ENCODE results near the gene PKN1. TPM values are rescaled to one million over a fixed set of nuclear protein-coding genes. Genes with fewer than 3 reads are reported as not detected.
A peak's percentile ranks its signal among the peaks of the same experiment; 100 is the strongest.

The PKN1 gene
- total and polyA plus RNA-seq, 2 experiments from 2014 or later: 86.8 to 201 TPM

DNA sequence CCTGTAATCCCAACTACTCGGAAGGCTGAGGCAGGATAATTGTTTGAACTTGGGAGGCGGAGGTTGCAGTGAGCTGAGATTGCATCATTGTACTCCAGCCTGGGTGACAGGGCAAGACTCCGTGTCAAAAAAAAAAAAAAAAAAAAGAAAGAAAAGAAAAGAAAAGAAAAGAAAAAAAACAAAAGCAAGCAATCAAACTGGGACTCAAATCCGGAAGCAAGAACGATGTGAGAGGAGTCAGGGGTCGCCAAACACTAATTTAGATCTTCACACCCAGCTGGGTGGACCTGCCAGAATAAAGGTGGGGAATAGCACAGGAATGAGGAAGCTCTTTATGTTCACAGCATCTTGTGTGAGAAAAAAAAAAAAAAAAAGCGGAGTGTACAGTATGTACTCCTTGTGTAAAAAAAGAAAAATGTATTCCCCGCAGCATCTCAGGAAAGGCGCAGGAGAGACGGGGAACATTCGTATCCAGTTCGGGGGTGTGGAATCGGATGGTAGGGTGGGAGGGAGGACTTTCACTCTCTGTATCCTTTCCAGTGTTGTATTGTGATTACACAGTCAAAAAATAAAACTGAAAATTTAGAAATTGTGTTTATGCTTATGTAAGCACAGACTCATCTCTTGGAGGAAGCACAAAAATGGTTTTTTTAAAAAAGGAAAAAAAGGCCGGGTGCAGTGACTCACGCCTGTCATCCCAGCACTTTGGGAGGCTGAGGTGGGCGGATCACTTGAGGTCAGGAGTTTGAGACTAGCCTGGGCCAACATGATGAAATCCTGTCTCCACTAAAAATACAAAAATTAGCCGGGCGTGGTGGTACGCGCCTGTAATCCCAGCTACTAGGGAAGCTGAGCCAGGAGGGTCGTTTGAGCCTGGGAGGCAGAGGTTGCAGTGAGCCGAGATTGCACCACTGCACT, 77.5 kb downstream of the PKN1 start:
- no peak overlapping the region for H3K4me3 ChIP-seq
- no peaks in the 10 kb centered on the region; the same call in 1 of the 2 replicates for H3K36me3 ChIP-seq (ENCODE audit: insufficient read depth)
- H4K20me1 ChIP-seq (replicated peaks; ENCODE audit: insufficient read depth): peaks cover 13% of the 10 kb centered on the region; the same call in 1 of the 2 replicates
- no peak overlapping the region for H3K4me2 ChIP-seq
- Mint-ChIP-seq H3K36me3 (ENCODE audit: low read depth) (peaks cover 15% of the 10 kb centered on the region), H3K4me1 (peaks cover 13% of the 10 kb centered on the region), H3K27ac (peak overlapping the region; percentile 14; the same call in 1 of the 2 replicates), H3K9me3 (no peaks in the 10 kb centered on the region), H3K4me3 (no peak overlapping the region), H3K27me3 (ENCODE audit: insufficient read depth, low read depth, poor library complexity) (peaks cover 15% of the 10 kb centered on the region)
- peaks cover 5% of the 10 kb centered on the region; the same call in 1 of the 2 replicates for H3K4me1 ChIP-seq (ENCODE audit: insufficient read depth)
- H3K27me3 ChIP-seq (ENCODE audit: insufficient read depth): no peaks in the 10 kb centered on the region
- peaks cover 5% of the 10 kb centered on the region; the same call in 1 of the 2 replicates for H3K79me2 ChIP-seq (replicated peaks; ENCODE audit: insufficient read depth)
- no peak for TF ChIP-seq EZH2phosphoT487 (IDR thresholded peaks at IDR 0.05; ENCODE audit: unreplicated experiment)
- TF ChIP-seq, protein P1, sequence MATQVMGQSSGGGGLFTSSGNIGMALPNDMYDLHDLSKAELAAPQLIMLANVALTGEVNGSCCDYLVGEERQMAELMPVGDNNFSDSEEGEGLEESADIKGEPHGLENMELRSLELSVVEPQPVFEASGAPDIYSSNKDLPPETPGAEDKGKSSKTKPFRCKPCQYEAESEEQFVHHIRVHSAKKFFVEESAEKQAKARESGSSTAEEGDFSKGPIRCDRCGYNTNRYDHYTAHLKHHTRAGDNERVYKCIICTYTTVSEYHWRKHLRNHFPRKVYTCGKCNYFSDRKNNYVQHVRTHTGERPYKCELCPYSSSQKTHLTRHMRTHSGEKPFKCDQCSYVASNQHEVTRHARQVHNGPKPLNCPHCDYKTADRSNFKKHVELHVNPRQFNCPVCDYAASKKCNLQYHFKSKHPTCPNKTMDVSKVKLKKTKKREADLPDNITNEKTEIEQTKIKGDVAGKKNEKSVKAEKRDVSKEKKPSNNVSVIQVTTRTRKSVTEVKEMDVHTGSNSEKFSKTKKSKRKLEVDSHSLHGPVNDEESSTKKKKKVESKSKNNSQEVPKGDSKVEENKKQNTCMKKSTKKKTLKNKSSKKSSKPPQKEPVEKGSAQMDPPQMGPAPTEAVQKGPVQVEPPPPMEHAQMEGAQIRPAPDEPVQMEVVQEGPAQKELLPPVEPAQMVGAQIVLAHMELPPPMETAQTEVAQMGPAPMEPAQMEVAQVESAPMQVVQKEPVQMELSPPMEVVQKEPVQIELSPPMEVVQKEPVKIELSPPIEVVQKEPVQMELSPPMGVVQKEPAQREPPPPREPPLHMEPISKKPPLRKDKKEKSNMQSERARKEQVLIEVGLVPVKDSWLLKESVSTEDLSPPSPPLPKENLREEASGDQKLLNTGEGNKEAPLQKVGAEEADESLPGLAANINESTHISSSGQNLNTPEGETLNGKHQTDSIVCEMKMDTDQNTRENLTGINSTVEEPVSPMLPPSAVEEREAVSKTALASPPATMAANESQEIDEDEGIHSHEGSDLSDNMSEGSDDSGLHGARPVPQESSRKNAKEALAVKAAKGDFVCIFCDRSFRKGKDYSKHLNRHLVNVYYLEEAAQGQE (IDR thresholded peaks at IDR 0.05; ENCODE audit: unreplicated experiment): no peak
- no peak for TF ChIP-seq CREB1 (CRISPR knock-in tag; IDR thresholded peaks at IDR 0.05; ENCODE audit: low read depth)
- TF ChIP-seq STAT1 (IDR thresholded peaks at IDR 0.05; ENCODE audit: unreplicated experiment): no peak
- no peak for TF ChIP-seq ZNF114 (CRISPR knock-in tag; IDR thresholded peaks at IDR 0.05)
- no peak for TF ChIP-seq NANOG (IDR thresholded peaks at IDR 0.05; ENCODE audit: borderline replicate concordance)
- TF ChIP-seq, protein P2, sequence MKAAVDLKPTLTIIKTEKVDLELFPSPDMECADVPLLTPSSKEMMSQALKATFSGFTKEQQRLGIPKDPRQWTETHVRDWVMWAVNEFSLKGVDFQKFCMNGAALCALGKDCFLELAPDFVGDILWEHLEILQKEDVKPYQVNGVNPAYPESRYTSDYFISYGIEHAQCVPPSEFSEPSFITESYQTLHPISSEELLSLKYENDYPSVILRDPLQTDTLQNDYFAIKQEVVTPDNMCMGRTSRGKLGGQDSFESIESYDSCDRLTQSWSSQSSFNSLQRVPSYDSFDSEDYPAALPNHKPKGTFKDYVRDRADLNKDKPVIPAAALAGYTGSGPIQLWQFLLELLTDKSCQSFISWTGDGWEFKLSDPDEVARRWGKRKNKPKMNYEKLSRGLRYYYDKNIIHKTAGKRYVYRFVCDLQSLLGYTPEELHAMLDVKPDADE (IDR thresholded peaks at IDR 0.05): no peak
- TF ChIP-seq, protein P3, sequence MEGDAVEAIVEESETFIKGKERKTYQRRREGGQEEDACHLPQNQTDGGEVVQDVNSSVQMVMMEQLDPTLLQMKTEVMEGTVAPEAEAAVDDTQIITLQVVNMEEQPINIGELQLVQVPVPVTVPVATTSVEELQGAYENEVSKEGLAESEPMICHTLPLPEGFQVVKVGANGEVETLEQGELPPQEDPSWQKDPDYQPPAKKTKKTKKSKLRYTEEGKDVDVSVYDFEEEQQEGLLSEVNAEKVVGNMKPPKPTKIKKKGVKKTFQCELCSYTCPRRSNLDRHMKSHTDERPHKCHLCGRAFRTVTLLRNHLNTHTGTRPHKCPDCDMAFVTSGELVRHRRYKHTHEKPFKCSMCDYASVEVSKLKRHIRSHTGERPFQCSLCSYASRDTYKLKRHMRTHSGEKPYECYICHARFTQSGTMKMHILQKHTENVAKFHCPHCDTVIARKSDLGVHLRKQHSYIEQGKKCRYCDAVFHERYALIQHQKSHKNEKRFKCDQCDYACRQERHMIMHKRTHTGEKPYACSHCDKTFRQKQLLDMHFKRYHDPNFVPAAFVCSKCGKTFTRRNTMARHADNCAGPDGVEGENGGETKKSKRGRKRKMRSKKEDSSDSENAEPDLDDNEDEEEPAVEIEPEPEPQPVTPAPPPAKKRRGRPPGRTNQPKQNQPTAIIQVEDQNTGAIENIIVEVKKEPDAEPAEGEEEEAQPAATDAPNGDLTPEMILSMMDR (conservative IDR thresholded peaks at IDR 0.05; ENCODE audit: low read depth in 2 of 2): no peak
- TF ChIP-seq EZH2 (IDR thresholded peaks at IDR 0.05; ENCODE audit: low read depth, unreplicated experiment): no peak
- TF ChIP-seq ZNF331 (CRISPR knock-in tag; IDR thresholded peaks at IDR 0.05; ENCODE audit: low read depth): no peak
- TF ChIP-seq, protein P4, sequence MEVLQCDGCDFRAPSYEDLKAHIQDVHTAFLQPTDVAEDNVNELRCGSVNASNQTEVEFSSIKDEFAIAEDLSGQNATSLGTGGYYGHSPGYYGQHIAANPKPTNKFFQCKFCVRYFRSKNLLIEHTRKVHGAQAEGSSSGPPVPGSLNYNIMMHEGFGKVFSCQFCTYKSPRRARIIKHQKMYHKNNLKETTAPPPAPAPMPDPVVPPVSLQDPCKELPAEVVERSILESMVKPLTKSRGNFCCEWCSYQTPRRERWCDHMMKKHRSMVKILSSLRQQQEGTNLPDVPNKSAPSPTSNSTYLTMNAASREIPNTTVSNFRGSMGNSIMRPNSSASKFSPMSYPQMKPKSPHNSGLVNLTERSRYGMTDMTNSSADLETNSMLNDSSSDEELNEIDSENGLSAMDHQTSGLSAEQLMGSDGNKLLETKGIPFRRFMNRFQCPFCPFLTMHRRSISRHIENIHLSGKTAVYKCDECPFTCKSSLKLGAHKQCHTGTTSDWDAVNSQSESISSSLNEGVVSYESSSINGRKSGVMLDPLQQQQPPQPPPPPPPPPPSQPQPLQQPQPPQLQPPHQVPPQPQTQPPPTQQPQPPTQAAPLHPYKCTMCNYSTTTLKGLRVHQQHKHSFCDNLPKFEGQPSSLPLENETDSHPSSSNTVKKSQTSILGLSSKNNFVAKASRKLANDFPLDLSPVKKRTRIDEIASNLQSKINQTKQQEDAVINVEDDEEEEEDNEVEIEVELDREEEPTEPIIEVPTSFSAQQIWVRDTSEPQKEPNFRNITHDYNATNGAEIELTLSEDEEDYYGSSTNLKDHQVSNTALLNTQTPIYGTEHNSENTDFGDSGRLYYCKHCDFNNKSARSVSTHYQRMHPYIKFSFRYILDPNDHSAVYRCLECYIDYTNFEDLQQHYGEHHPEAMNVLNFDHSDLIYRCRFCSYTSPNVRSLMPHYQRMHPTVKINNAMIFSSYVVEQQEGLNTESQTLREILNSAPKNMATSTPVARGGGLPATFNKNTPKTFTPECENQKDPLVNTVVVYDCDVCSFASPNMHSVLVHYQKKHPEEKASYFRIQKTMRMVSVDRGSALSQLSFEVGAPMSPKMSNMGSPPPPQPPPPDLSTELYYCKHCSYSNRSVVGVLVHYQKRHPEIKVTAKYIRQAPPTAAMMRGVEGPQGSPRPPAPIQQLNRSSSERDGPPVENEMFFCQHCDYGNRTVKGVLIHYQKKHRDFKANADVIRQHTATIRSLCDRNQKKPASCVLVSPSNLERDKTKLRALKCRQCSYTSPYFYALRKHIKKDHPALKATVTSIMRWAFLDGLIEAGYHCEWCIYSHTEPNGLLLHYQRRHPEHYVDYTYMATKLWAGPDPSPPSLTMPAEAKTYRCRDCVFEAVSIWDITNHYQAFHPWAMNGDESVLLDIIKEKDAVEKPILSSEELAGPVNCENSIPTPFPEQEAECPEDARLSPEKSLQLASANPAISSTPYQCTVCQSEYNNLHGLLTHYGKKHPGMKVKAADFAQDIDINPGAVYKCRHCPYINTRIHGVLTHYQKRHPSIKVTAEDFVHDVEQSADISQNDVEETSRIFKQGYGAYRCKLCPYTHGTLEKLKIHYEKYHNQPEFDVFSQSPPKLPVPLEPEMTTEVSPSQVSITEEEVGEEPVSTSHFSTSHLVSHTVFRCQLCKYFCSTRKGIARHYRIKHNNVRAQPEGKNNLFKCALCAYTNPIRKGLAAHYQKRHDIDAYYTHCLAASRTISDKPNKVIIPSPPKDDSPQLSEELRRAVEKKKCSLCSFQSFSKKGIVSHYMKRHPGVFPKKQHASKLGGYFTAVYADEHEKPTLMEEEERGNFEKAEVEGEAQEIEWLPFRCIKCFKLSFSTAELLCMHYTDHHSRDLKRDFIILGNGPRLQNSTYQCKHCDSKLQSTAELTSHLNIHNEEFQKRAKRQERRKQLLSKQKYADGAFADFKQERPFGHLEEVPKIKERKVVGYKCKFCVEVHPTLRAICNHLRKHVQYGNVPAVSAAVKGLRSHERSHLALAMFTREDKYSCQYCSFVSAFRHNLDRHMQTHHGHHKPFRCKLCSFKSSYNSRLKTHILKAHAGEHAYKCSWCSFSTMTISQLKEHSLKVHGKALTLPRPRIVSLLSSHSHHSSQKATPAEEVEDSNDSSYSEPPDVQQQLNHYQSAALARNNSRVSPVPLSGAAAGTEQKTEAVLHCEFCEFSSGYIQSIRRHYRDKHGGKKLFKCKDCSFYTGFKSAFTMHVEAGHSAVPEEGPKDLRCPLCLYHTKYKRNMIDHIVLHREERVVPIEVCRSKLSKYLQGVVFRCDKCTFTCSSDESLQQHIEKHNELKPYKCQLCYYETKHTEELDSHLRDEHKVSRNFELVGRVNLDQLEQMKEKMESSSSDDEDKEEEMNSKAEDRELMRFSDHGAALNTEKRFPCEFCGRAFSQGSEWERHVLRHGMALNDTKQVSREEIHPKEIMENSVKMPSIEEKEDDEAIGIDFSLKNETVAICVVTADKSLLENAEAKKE (CRISPR knock-in tag; IDR thresholded peaks at IDR 0.05): no peak
- no peak for TF ChIP-seq JUNB (IDR thresholded peaks at IDR 0.05; ENCODE audit: unreplicated experiment)
- TF ChIP-seq POLR2AphosphoS5 (IDR thresholded peaks at IDR 0.05; ENCODE audit: low read depth): no peak
- no peak overlapping the region for H2AFZ ChIP-seq
- DNase-seq (ENCODE audit: low spot score) (no peak), ATAC-seq (no peak)
- peaks cover 28% of the 10 kb centered on the region; the same call in 1 of the 2 replicates for H3F3A ChIP-seq (replicated peaks; ENCODE audit: low read depth)
- H3K27ac ChIP-seq (ENCODE audit: low read depth): no peak overlapping the region
- H3K9me2 ChIP-seq (ENCODE audit: insufficient read depth): no peaks in the 10 kb centered on the region
